OCI-LY3 (cell line): ENCODE data around the gene HELZ2.

Experiments
- EZH2phosphoT487 ChIP-seq: fragments of 200-600 bp; shearing (Covaris generic); IDR thresholded peaks from 2 replicates; pipeline ENCODE4 v1.6.1; 2018; ENCODE audit warnings: antibody characterized with exemption, mixed run types, low read depth
- TF ChIP-seq, protein P1 (sequence below): fragments of 200-600, 300-600 bp; sonication (generic); IDR thresholded peaks from 2 replicates; pipeline ENCODE4 v1.5.1; 2014; ENCODE audit warnings: antibody characterized with exemption, low read length, low read depth

DNA sequence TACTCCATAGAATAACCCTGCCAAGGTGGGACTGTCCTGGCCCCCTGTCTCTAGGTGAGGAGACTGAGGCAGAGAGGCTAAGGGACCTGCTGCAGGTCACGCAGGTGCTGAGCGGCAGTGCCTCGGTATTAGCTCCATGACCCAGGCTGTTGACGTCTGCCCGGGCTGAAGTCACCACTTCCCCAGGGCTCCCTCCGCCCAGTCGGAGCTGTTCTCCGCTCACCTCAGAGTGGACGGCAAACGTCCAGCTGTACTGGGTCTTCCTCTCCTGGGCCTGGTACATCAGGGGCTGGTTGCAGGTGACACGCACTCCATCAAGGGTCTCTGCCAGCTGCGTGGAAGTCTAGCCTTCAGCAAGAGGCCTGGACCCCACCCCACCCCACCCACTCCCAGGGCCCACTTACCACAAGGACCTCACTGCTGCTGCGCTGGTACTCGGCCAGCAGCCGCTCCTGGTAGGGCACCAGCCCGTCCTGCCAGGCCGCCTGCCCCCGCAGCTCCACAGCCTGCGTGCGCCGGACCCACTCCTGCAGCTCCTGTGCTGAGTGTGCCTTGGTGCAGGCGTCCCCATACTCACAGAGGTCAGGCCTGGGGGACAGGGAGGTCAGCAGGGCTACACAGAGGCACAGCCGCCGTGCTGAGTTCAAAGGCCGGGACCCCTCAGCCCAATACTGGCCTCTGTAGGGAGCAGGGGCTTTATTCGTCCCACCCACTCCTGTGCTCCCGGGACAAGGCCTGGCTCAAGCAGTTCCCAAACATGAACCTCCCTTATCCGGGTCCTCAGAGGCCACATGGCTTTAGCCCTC is 3.6 kb downstream of the HELZ2 start:
- TF ChIP-seq, protein P1, sequence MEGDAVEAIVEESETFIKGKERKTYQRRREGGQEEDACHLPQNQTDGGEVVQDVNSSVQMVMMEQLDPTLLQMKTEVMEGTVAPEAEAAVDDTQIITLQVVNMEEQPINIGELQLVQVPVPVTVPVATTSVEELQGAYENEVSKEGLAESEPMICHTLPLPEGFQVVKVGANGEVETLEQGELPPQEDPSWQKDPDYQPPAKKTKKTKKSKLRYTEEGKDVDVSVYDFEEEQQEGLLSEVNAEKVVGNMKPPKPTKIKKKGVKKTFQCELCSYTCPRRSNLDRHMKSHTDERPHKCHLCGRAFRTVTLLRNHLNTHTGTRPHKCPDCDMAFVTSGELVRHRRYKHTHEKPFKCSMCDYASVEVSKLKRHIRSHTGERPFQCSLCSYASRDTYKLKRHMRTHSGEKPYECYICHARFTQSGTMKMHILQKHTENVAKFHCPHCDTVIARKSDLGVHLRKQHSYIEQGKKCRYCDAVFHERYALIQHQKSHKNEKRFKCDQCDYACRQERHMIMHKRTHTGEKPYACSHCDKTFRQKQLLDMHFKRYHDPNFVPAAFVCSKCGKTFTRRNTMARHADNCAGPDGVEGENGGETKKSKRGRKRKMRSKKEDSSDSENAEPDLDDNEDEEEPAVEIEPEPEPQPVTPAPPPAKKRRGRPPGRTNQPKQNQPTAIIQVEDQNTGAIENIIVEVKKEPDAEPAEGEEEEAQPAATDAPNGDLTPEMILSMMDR: no peak
- no peak for TF ChIP-seq EZH2phosphoT487
